ENCODE measurements around the gene LIX1L.
A peak's percentile ranks its signal among the peaks of the same experiment; 100 is the strongest.
"Not testable (repeated sequence)": the region's sequence is repeated elsewhere in the genome, so short reads cannot be mapped to it uniquely, and the experiment has no call there.

The LIX1L gene

GRCh38 chr1:145962157-145963102, 4.6 kb upstream of the LIX1L start:
- DNase-seq: peak; percentile 78

DNA sequence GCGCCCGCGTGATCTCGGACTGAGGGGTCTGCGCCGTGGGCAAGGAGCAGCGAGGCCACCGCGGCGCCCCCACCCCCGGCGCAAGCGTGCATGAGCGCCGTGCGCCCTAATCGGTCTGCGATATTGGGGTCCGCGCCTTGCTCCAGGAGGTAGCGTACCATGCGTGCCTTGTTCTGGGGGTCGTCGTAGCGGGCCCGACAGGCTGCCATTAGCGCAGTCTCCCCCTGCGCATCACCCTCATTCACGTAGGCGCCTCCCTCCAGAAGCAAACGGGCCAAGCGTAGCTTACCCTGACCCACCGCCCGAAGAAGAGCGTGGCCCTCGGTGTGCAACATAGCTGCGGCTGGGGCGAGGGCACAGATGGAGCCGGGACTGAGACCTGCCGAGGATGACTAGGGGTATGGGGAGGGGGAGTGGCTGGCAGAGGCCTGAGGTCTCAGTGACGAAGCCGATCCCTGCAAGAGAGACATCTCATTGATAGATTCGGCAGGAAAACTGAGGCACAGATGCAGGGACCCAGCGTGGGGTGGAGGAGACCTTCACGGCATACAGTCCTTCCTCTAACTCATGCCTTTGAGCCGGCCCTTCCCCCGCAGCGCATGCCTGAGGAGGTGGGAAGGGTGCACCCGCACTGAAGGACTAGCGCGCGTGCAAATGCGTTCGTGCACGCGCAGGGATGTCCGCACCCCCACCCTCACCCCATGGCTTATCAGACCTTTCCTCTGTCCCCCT, 3.8 kb upstream of the LIX1L start:
- DNase-seq: peak; percentile 65

GRCh38 chr1:145961109-145961424, 3.2 kb upstream of the LIX1L start:
- no peak for DNase-seq

- DNase-seq: peak; percentile 87
Measured at GRCh38 chr1:145960468-145961108, 2.8 kb upstream of the LIX1L start.

- DNase-seq: no peak
Measured at GRCh38 chr1:145959957-145960467, 2.2 kb upstream of the LIX1L start.

DNA sequence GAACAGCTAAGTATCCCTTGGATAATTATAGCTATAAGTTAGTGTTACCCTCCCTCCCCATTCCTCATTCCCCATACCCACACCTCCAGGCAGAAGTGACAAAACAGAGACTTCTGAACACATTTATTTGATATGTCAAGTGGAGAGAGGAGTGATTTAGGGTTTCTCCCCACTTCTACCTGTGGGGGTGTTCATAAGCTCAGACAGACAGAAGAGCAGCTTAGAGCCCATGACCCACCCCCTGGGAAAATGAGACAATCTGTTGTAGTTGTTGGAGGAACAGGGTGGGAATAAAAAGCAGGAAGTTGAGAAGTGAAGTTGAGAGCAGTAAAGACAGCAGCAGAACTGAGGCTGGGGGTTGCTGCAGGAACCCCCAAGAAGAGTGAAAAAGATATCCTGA, 1.5 kb upstream of the LIX1L start:
- no peak for DNase-seq

- DNase-seq: no peak
Measured at GRCh38 chr1:145958734-145959133, 917 bp upstream of the LIX1L start.

- no peak for DNase-seq
Measured at GRCh38 chr1:145956781-145957442, 905 bp downstream of the LIX1L start.

GRCh38 chr1:145956361-145956760, 1.5 kb downstream of the LIX1L start:
- DNase-seq: no peak

DNA sequence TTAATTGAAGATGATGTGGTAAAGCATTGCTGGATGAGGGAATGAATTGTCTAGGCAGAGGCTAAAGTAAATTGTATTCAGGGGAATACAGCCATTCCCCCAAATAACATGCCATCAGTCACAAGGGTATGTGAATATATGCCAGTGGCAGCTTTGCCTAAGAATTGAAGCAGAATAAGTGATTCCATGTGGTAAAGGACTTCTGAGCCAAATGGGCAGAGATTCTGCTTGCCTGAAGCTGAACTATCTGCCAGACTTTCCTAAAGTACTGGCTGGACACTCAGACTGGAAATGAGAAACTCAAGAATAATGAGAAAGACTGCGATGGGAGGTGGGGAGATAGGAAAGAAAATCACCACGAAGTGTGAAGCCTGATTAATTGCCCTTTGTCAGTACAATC, 2.4 kb downstream of the LIX1L start:
- no peak for DNase-seq

- DNase-seq: no peak
Measured at GRCh38 chr1:145953861-145954260, 4.0 kb downstream of the LIX1L start.

GRCh38 chr1:145952903-145953302, 4.9 kb downstream of the LIX1L start:
- no peak for DNase-seq

DNA sequence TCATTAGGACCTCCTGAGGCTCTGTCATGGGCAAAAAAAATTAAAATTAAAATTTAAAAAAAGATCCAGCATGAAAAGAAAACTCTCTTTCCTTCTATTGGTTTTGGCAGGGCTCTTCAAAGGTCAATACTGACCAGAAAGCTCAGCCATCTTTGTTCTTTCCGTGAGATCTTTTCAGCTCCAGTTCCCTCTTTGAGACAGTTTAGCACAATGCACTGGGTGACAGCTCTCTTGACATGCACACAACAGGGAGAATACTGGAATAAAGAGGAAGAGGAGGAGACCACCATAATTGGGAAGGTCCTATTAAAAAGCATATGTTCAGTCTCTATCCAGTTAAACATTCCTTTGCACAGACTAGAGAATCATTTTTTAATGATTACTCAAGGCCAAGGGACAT, 6.3 kb downstream of the LIX1L start:
- no peak for DNase-seq

GRCh38 chr1:145949219-145949618, 8.6 kb downstream of the LIX1L start:
- no peak for DNase-seq

GRCh38 chr1:145947551-145947950, 10.3 kb downstream of the LIX1L start:
- DNase-seq: no peak

DNA sequence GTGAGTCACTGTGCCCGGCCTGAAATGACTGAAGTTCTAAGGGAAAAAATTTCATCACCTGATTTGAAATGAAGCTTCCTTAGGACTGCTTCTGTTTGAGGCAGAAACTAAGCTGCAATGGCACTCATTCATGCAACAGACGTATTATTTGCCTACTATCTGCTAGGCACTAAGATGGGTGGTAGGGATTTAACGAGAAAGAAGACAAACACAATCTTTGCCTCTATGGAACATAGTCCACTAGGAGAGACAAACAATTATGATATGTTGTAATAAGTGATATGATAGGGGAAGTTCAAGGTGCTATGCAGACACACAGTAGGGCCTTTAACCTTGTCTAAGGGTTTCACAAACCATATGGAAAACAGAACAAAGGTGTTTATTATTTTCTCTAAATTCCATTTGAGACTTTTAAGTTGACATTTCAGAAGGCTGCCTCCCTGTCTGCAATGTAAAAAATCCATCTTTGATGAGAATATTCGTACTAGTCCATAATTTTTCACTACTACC, 11.3 kb downstream of the LIX1L start:
- no peak for DNase-seq

GRCh38 chr1:145944532-145944931, 13.3 kb downstream of the LIX1L start:
- no peak for DNase-seq

DNA sequence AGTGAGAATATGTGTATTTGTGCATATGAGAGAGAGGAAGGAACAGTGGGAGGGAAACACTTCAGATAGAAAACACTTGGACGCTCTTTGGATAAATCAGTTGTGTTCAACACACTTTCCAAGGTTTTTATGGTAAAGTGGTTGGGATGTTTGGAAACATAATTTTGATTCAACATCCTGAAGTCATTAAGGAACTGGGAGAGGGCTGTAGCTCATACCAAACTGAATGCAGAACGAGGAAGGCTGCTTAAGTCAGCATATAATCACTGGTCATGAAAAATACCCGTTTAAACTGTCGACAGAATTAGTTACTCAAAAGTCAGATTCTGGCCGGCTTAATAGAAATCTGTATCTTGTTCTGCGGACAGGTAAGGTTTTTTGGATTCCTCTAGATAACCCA, 14.9 kb downstream of the LIX1L start:
- DNase-seq: no peak

- DNase-seq: no peak
Measured at GRCh38 chr1:145942405-145942804, 15.4 kb downstream of the LIX1L start.

DNA sequence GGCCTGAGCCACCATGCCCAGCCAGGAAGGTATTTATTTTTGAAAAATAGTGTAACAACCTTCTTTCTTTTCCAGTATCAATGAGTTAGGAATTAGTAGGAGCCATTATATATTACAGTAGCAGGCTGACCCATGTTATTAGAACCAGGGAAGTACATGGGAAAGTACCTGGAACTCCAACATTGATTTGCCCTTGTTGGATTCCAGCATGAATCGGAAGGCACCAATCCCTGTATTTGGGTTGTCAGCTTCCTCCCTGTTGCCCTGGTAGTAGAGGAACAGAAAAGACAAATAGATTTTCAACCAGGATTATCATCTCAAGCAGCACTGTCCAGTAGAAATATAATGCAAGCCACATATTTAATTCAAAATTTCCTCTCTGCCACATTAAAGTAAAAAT, 20.4 kb downstream of the LIX1L start:
- DNase-seq: no peak

GRCh38 chr1:145936247-145936646, 21.6 kb downstream of the LIX1L start:
- DNase-seq: no peak

DNA sequence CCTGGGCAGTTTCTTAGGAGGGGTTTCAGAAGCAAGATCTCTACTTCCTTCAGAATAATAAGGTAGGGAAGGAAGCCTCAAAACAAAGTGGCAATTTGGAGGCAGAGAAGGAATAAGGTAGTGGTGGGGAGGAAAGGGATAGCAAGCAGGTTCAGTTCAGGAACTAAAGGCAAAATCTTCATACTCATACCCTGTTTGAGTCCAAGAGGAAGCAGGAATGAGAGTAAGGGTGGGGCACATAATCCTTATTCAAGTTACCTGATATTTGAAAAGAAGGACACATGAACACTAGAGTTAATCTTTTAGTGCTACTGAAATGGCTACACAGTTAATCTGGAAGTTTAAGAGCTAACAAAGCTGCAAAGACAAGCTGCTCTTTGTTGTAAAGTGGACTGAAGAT, 22.1 kb downstream of the LIX1L start:
- DNase-seq: no peak

DNA sequence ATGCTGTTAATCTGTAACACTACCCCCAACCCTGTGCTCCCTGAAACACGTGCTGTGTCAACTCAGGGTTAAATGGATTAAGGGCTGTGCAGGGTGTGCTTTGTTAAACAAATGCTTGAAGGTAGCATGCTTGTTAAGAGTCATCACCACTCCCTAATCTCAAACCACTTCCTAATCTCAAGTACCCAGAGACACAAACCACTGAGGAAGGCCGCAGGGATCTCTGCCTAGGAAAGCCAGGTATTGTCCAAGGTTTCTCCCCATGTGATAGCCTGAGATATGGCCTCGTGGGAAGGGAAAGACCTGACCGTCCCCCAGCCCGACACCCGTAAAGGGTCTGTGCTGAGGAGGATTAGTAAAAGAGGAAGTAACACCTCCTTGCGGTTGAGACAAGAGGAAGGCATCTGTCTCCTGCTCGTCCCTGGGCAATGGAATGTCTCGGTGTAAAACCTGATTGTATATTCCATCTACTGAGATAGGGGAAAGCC, 25.3 kb downstream of the LIX1L start:
- DNase-seq: not testable (repeated sequence)
